ENCODE results near the gene COL25A1. TPM values are rescaled to one million over a fixed set of nuclear protein-coding genes. Genes with fewer than 3 reads are reported as not detected.
"Not testable (repeated sequence)": the region's sequence is repeated elsewhere in the genome, so short reads cannot be mapped to it uniquely, and the experiment has no call there.

COL25A1 gene
- total and polyA plus RNA-seq, 2 experiments from 2014 or later = 0.25 TPM; not detected in 1

- Histone ChIP-seq H3K9me3 (ENCODE audit: low read depth) (no peaks in the 10 kb centered on the region), H3K79me2 (ENCODE audit: insufficient read depth) (no peaks in the 10 kb centered on the region), H3K36me3 (ENCODE audit: low read depth) (no peaks in the 10 kb centered on the region), H3K9ac (no peak overlapping the region), H3K4me2 (ENCODE audit: unreplicated experiment) (no peak overlapping the region), H3K27ac (no peak overlapping the region), H3K27me3 (replicated peaks; ENCODE audit: insufficient read depth) (no peaks in the 10 kb centered on the region), H3K9me2 (ENCODE audit: insufficient read depth) (no peaks in the 10 kb centered on the region), H3K4me3 (no peak overlapping the region), H3F3A (ENCODE audit: insufficient read depth) (peaks cover 18% of the 10 kb centered on the region; the same call in 1 of the 2 replicates), H2AFZ (no peak overlapping the region), H4K20me1 (ENCODE audit: insufficient read depth) (no peaks in the 10 kb centered on the region), H3K4me1 (ENCODE audit: insufficient read depth) (peaks cover 15% of the 10 kb centered on the region; the same call in 1 of the 2 replicates)
- WGBS, 2 experiments (ENCODE audit: low coverage in 1 of 2, low lambda C conversion rate in 2 of 2, missing lambda C conversion rate in 2 of 2) = 37 to 43% methylated on average over 3 of the region's 3 CpGs
- DNase-seq = no peak
- in situ Hi-C loops (cut with MboI) = no loop called here
- no peak for TF ChIP-seq EZH2 (IDR thresholded peaks at IDR 0.05; ENCODE audit: insufficient read depth, poor library complexity, severe bottlenecking)
- no peak for TF ChIP-seq EZH2phosphoT487 (IDR thresholded peaks at IDR 0.05; ENCODE audit: insufficient read depth, low read depth)
These were observed 423.7 kb downstream of the COL25A1 start for GRCh38 chr4:108878806-108879205.

DNA sequence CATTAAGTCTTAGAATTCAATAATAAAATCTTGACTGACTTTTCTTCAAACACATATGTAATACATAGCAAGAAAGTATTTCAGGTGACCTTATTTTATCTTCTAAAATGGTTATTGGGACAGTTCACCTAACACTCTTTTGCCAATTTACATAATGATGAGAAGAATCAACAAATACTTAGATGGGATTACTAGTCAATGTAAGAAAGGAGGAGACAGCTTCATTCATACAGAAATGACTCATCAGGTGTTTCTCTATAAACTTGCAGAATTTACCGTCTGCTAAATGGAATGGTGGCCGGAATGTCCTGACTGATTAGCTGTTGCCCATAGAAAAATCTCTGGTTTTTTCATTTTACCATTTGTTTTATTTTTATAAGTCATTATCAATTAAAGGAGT, 424.6 kb downstream of the COL25A1 start:
- Histone ChIP-seq H4K20me1 (ENCODE audit: insufficient read depth) (no peaks in the 10 kb centered on the region), H2AFZ (no peak overlapping the region), H3K9ac (no peak overlapping the region), H3K27me3 (replicated peaks; ENCODE audit: insufficient read depth) (no peaks in the 10 kb centered on the region), H3K4me3 (no peak overlapping the region), H3K79me2 (ENCODE audit: insufficient read depth) (no peaks in the 10 kb centered on the region), H3K27ac (no peak overlapping the region), H3K36me3 (ENCODE audit: low read depth) (no peaks in the 10 kb centered on the region), H3K9me3 (ENCODE audit: low read depth) (no peaks in the 10 kb centered on the region), H3K4me1 (ENCODE audit: insufficient read depth) (peaks cover 15% of the 10 kb centered on the region; the same call in 1 of the 2 replicates), H3K9me2 (ENCODE audit: insufficient read depth) (no peaks in the 10 kb centered on the region), H3K4me2 (ENCODE audit: unreplicated experiment) (no peak overlapping the region), H3F3A (ENCODE audit: insufficient read depth) (peaks cover 18% of the 10 kb centered on the region; the same call in 1 of the 2 replicates)
- in situ Hi-C loops (cut with MboI) = no loop called here
- TF ChIP-seq EZH2 (IDR thresholded peaks at IDR 0.05; ENCODE audit: insufficient read depth, poor library complexity, severe bottlenecking) (no peak), EZH2phosphoT487 (IDR thresholded peaks at IDR 0.05; ENCODE audit: insufficient read depth, low read depth) (no peak)
- WGBS, 2 experiments (ENCODE audit: low coverage in 1 of 2, low lambda C conversion rate in 2 of 2, missing lambda C conversion rate in 2 of 2) = 96 to 99% methylated on average over 2 of the region's 2 CpGs
- no peak for DNase-seq

DNA sequence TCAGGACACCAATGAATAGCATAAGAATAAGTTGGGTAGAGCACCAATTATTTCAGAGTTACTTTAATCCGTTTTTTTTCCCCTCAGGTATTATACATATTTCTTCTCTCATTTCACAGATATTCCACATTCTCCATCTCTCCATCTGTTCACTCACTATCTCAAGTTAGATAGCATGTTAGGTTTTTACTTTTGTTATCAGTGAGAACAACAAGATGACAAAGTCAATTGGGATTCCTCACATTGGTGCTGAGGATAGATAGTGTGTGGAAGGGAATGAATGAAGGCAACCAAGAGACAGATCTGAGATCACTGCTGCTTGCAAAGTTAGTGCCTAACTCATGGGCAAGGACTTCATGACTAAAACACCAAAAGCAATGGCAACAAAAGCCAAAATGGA, 427.7 kb downstream of the COL25A1 start:
- Histone ChIP-seq H3K4me3 (no peak overlapping the region), H3K36me3 (ENCODE audit: low read depth) (no peaks in the 10 kb centered on the region), H3K9me2 (ENCODE audit: insufficient read depth) (no peaks in the 10 kb centered on the region), H3K9ac (no peak overlapping the region), H3K27ac (no peak overlapping the region), H3K4me2 (ENCODE audit: unreplicated experiment) (no peak overlapping the region), H2AFZ (no peak overlapping the region), H3F3A (ENCODE audit: insufficient read depth) (no peaks in the 10 kb centered on the region), H3K79me2 (ENCODE audit: insufficient read depth) (no peaks in the 10 kb centered on the region), H3K9me3 (ENCODE audit: low read depth) (no peaks in the 10 kb centered on the region), H3K27me3 (replicated peaks; ENCODE audit: insufficient read depth) (no peaks in the 10 kb centered on the region), H3K4me1 (ENCODE audit: insufficient read depth) (no peaks in the 10 kb centered on the region), H4K20me1 (ENCODE audit: insufficient read depth) (no peaks in the 10 kb centered on the region)
- no peak for DNase-seq
- in situ Hi-C loops (cut with MboI) = no loop called here
- WGBS, 2 experiments (ENCODE audit: low coverage in 1 of 2, low lambda C conversion rate in 2 of 2, missing lambda C conversion rate in 2 of 2) = 40 to 89% methylated on average over 1 of the region's 1 CpG
- TF ChIP-seq EZH2 (IDR thresholded peaks at IDR 0.05; ENCODE audit: insufficient read depth, poor library complexity, severe bottlenecking) (no peak), EZH2phosphoT487 (IDR thresholded peaks at IDR 0.05; ENCODE audit: insufficient read depth, low read depth) (no peak)

DNA sequence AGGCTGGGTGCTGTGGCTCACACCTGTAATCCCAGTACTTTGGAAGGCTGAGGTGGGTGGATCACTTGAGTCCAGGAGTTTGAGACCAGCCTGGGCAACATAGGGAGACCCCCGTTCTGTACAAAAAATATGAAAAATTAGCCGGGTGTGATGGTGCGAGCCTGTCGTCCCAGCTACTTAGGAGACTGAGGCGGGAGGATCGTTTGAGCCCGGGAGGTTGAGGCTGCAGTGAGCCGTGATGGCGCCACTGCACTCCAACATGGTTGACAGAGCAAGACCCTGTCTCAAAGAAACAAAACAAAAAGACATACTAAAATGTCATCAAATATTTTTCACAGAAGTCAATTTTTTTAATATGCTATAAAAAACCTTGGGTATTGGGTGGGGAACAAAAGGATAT, 432.5 kb downstream of the COL25A1 start:
- in situ Hi-C loops (cut with MboI) = not testable (repeated sequence)

GRCh38 chr4:108868606-108869227, 433.7 kb downstream of the COL25A1 start:
- Histone ChIP-seq H3K36me3 (ENCODE audit: low read depth) (no peaks in the 10 kb centered on the region), H3K79me2 (ENCODE audit: insufficient read depth) (no peaks in the 10 kb centered on the region), H3K9me3 (ENCODE audit: low read depth) (no peaks in the 10 kb centered on the region), H2AFZ (no peak overlapping the region), H3K9ac (no peak overlapping the region), H3K4me1 (ENCODE audit: insufficient read depth) (no peaks in the 10 kb centered on the region), H3K4me3 (no peak overlapping the region), H3K27me3 (replicated peaks; ENCODE audit: insufficient read depth) (no peaks in the 10 kb centered on the region), H3K27ac (no peak overlapping the region), H3F3A (ENCODE audit: insufficient read depth) (no peaks in the 10 kb centered on the region), H4K20me1 (ENCODE audit: insufficient read depth) (no peaks in the 10 kb centered on the region), H3K4me2 (ENCODE audit: unreplicated experiment) (no peak overlapping the region), H3K9me2 (ENCODE audit: insufficient read depth) (no peaks in the 10 kb centered on the region)
- WGBS, 2 experiments (ENCODE audit: low coverage in 1 of 2, low lambda C conversion rate in 2 of 2, missing lambda C conversion rate in 2 of 2) = 80 to 100% methylated on average over 1 of the region's 1 CpG
- no peak for DNase-seq
- in situ Hi-C loops (cut with MboI) = no loop called here
- TF ChIP-seq EZH2 (IDR thresholded peaks at IDR 0.05; ENCODE audit: insufficient read depth, poor library complexity, severe bottlenecking) (no peak), EZH2phosphoT487 (IDR thresholded peaks at IDR 0.05; ENCODE audit: insufficient read depth, low read depth) (no peak)

More for the DNA sequence above, 432.5 kb downstream of the COL25A1 start:
- DNase-seq; H3F3A ChIP-seq (ENCODE audit: insufficient read depth); H3K4me1 ChIP-seq (ENCODE audit: insufficient read depth); H3K9me3 ChIP-seq (ENCODE audit: low read depth); H3K27me3 ChIP-seq (replicated peaks; ENCODE audit: insufficient read depth); H4K20me1 ChIP-seq (ENCODE audit: insufficient read depth); H3K79me2 ChIP-seq (ENCODE audit: insufficient read depth); H2AFZ ChIP-seq; H3K9me2 ChIP-seq (ENCODE audit: insufficient read depth); H3K4me2 ChIP-seq (ENCODE audit: unreplicated experiment); H3K36me3 ChIP-seq (ENCODE audit: low read depth); H3K4me3 ChIP-seq; H3K9ac ChIP-seq; H3K27ac ChIP-seq: not testable (repeated sequence)
- 92 to 94% methylated on average over 9 of the region's 9 CpGs for WGBS, 2 experiments (ENCODE audit: low coverage in 1 of 2, low lambda C conversion rate in 2 of 2, missing lambda C conversion rate in 2 of 2)
